H1 (cell line): ENCODE results near the gene APELA. TPM values are rescaled to one million over a fixed set of nuclear protein-coding genes. Genes with fewer than 3 reads are reported as not detected.

Source experiments
- CTCF ChIA-PET: fragments of 300-600 bp; sonication (Branson Sonifier 250); formaldehyde crosslinking; loops from one replicate; lab custom pipeline; 2021; ENCODE audit not compliant: partially characterized antibody; lab: Charles Lee
- POLR2A ChIA-PET: fragments of 300-600 bp; sonication (Branson Sonifier 250); formaldehyde crosslinking; loops from one replicate; lab custom pipeline; 2021; ENCODE audit warnings: inconsistent platforms; ENCODE audit not compliant: partially characterized antibody; lab: Charles Lee
- DNase-seq, 2 experiments: peaks; one replicate each; pipeline versions ENCODE4 v3.0.0 to v3.0.0-alpha.2; 2010 to 2022; ENCODE audit warnings: low spot score in 2 of 2, low read depth in 1 of 2, mixed read lengths in 1 of 2
- FAIRE-seq: peaks from 2 replicates; lab custom pipeline; 2011; peaks lifted over from hg19 to GRCh38; lab: Jason Lieb, UNC
- H2AFZ ChIP-seq: 2 replicates; pipeline ENCODE4 v1.8.1; 2012; ENCODE audit warnings: low read length, inconsistent platforms
- H2AK5ac ChIP-seq: 2 replicates; pipeline ENCODE4 v1.6.1; 2013; ENCODE audit warnings: low read depth, low read length
- H2BK120ac ChIP-seq: replicated peaks from 2 replicates; pipeline ENCODE3; 2013; ENCODE audit warnings: low read depth, low read length, inconsistent platforms
- H2BK12ac ChIP-seq: 2 replicates; pipeline ENCODE4 v1.6.1; 2013; ENCODE audit warnings: low read depth, low read length
- H2BK15ac ChIP-seq: 2 replicates; pipeline ENCODE4 v1.6.1; 2013; ENCODE audit warnings: low read length
- H2BK20ac ChIP-seq: 2 replicates; pipeline ENCODE4 v1.6.1; 2013; ENCODE audit warnings: low read length
- H2BK5ac ChIP-seq: 2 replicates; pipeline ENCODE4 v1.6.1; 2013; ENCODE audit warnings: low read depth, low read length
- H3K14ac ChIP-seq: 2 replicates; pipeline ENCODE4 v1.6.1; 2013; ENCODE audit warnings: inconsistent platforms; ENCODE audit not compliant: insufficient read length
- H3K18ac ChIP-seq: 2 replicates; pipeline ENCODE4 v1.6.1; 2013; ENCODE audit warnings: low read length; ENCODE audit errors: extremely low read depth
- H3K23ac ChIP-seq: 2 replicates; pipeline ENCODE4 v1.6.1; 2013; ENCODE audit warnings: inconsistent platforms; ENCODE audit not compliant: insufficient read length
- H3K23me2 ChIP-seq: 2 replicates; pipeline ENCODE4 v1.6.1; 2013; ENCODE audit warnings: low read depth, low read length
- H3K27ac ChIP-seq: 2 replicates; pipeline ENCODE4 v1.6.1; 2011; ENCODE audit warnings: low read depth, low read length, inconsistent platforms
- H3K27me3 ChIP-seq, 4 experiments: replicated peaks in 1 of 4; 1 replicate in 1 of 4; 2 replicates in 3 of 4; pipeline versions ENCODE4 v1.6.1 to v1.8.1; 2011 to 2013; ENCODE audit warnings: low read length in 3 of 4, mild to moderate bottlenecking in 3 of 4, inconsistent platforms in 2 of 4, mixed read lengths in 2 of 4, moderate library complexity in 1 of 4; ENCODE audit not compliant: control insufficient read depth in 3 of 4, insufficient read depth in 3 of 4; ENCODE audit errors: extremely low read depth in 1 of 4
- H3K36me3 ChIP-seq, 4 experiments: 2 replicates each; pipeline versions ENCODE4 v1.6.1 to v1.8.1; 2011 to 2013; ENCODE audit warnings: mild to moderate bottlenecking in 4 of 4, low read length in 3 of 4, moderate library complexity in 2 of 4, control low read depth in 1 of 4, inconsistent platforms in 1 of 4; ENCODE audit not compliant: insufficient read depth in 4 of 4, control insufficient read depth in 2 of 4
- H3K4ac ChIP-seq: replicated peaks from 2 replicates; pipeline ENCODE3; 2013; ENCODE audit warnings: low read length, low read depth, mixed read lengths, inconsistent platforms; ENCODE audit not compliant: insufficient read length
- H3K4me1 ChIP-seq, 4 experiments: replicated peaks in 1 of 4; 1 replicate in 1 of 4; 2 replicates in 3 of 4; pipeline versions ENCODE4 v1.6.1 to v1.8.1; 2011 to 2013; ENCODE audit warnings: low read length in 3 of 4, inconsistent platforms in 2 of 4, mixed read lengths in 1 of 4; ENCODE audit not compliant: insufficient read depth in 4 of 4, control insufficient read depth in 3 of 4
- H3K4me2 ChIP-seq, 2 experiments: 2 replicates each; pipeline versions ENCODE4 v1.6.1 to v1.8.1; 2011 to 2013; ENCODE audit warnings: low read depth in 2 of 2, low read length in 2 of 2, control low read depth in 1 of 2, inconsistent platforms in 1 of 2, mild to moderate bottlenecking in 1 of 2; ENCODE audit not compliant: insufficient read depth in 1 of 2
- H3K4me3 ChIP-seq, 4 experiments: fragments of 200-600, 300-600 bp in 1 of 4; sonication (generic), shearing (Covaris generic), sonication (Bioruptor Twin) in 1 of 4; 2 replicates each; pipeline versions ENCODE4 v1.5.1 to v1.8.1; 2011 to 2016; ENCODE audit warnings: low read length in 4 of 4, low read depth in 3 of 4, control low read depth in 2 of 4, inconsistent platforms in 2 of 4, mild to moderate bottlenecking in 2 of 4, mixed read lengths in 1 of 4, moderate library complexity in 1 of 4; ENCODE audit not compliant: insufficient read depth in 2 of 4; ENCODE audit errors: extremely low read depth in 1 of 4
- H3K56ac ChIP-seq: replicated peaks from 2 replicates; pipeline ENCODE3; 2013; ENCODE audit warnings: low read depth, mild to moderate bottlenecking, mixed read lengths, low read length, inconsistent platforms; ENCODE audit not compliant: insufficient read length
- H3K79me1 ChIP-seq: 2 replicates; pipeline ENCODE4 v1.6.1; 2013; ENCODE audit warnings: low read depth, low read length, control low read depth
- H3K79me2 ChIP-seq, 2 experiments: 2 replicates each; pipeline versions ENCODE4 v1.6.1 to v1.8.1; 2012 to 2013; ENCODE audit warnings: low read length in 2 of 2, mild to moderate bottlenecking in 2 of 2, inconsistent platforms in 1 of 2; ENCODE audit not compliant: insufficient read depth in 2 of 2, control insufficient read depth in 1 of 2
- H3K9ac ChIP-seq, 4 experiments: replicated peaks in 1 of 4; 1 replicate in 1 of 4; 2 replicates in 3 of 4; pipeline versions ENCODE4 v1.6.1 to v1.8.1; 2011 to 2013; ENCODE audit warnings: low read depth in 3 of 4, low read length in 3 of 4, control low read depth in 2 of 4, mild to moderate bottlenecking in 2 of 4, moderate library complexity in 2 of 4, inconsistent platforms in 1 of 4; ENCODE audit errors: extremely low read depth in 1 of 4
- H3K9me3 ChIP-seq, 2 experiments: 2 replicates each; pipeline versions ENCODE4 v1.6.1 to v1.8.1; 2012 to 2013; ENCODE audit warnings: mild to moderate bottlenecking in 2 of 2, moderate library complexity in 2 of 2, control low read depth in 1 of 2, inconsistent platforms in 1 of 2, low read depth in 1 of 2, low read length in 1 of 2, mixed read lengths in 1 of 2; ENCODE audit not compliant: insufficient read depth in 2 of 2
- H4K20me1 ChIP-seq, 2 experiments: replicated peaks in 1 of 2; 2 replicates each; pipeline versions ENCODE3 to v1.8.1; 2011 to 2013; ENCODE audit warnings: inconsistent platforms in 2 of 2, low read length in 2 of 2, mild to moderate bottlenecking in 1 of 2; ENCODE audit not compliant: insufficient read depth in 2 of 2, control insufficient read depth in 1 of 2
- H4K5ac ChIP-seq: 2 replicates; pipeline ENCODE4 v1.6.1; 2013; ENCODE audit warnings: low read length, low read depth, mixed read lengths, inconsistent platforms; ENCODE audit not compliant: insufficient read length
- H4K8ac ChIP-seq: 2 replicates; pipeline ENCODE4 v1.8.0; 2013; ENCODE audit warnings: mild to moderate bottlenecking, moderate library complexity, low read length, inconsistent platforms; ENCODE audit not compliant: insufficient read depth; ENCODE audit errors: extremely low read depth
- H4K91ac ChIP-seq: replicated peaks from 2 replicates; pipeline ENCODE3; 2013; ENCODE audit warnings: low read length, mixed read lengths, inconsistent platforms; ENCODE audit not compliant: insufficient read length
- ATF2 ChIP-seq: IDR thresholded peaks from 2 replicates; pipeline ENCODE4 v1.6.1; 2012; ENCODE audit warnings: low read length, inconsistent platforms
- BRCA1 ChIP-seq: IDR thresholded peaks from 2 replicates; pipeline ENCODE4 v1.6.1; 2012; ENCODE audit warnings: low read depth, low read length, improper control_type of control experiment
- CBX8 ChIP-seq: fragments of 300-800, 300-1000 bp; sonication (generic); IDR thresholded peaks from 2 replicates; pipeline ENCODE4 v1.7.1; 2016; ENCODE audit warnings: low read depth, low read length, borderline replicate concordance
- CEBPB ChIP-seq: IDR thresholded peaks from 2 replicates; pipeline ENCODE4 v1.6.1; 2012; ENCODE audit warnings: low read depth, low read length
- FOSL1 ChIP-seq: IDR thresholded peaks from 2 replicates; pipeline ENCODE4 v1.6.1; 2011; ENCODE audit warnings: mild to moderate bottlenecking, low read depth, low read length, moderate library complexity; ENCODE audit not compliant: insufficient read depth
- KDM1A ChIP-seq: fragments of 200-600, 300-600 bp; sonication (generic); IDR thresholded peaks from 2 replicates; pipeline ENCODE4 v1.7.1; 2016; ENCODE audit warnings: mild to moderate bottlenecking, low read length, borderline replicate concordance
- MAFK ChIP-seq: IDR thresholded peaks from 2 replicates; pipeline ENCODE4 v1.6.1; 2012; ENCODE audit warnings: low read depth, mild to moderate bottlenecking, improper control_type of control experiment, low read length
- MAX ChIP-seq: IDR thresholded peaks from 2 replicates; pipeline ENCODE4 v1.6.1; 2012; ENCODE audit warnings: inconsistent platforms
- RXRA ChIP-seq: IDR thresholded peaks from 2 replicates; pipeline ENCODE4 v1.6.1; 2011; ENCODE audit warnings: low read depth, mild to moderate bottlenecking, low read length, moderate library complexity; ENCODE audit not compliant: insufficient read depth
- SAP30 ChIP-seq: fragments of 300-600 bp; sonication (generic); IDR thresholded peaks from 2 replicates; pipeline ENCODE4 v1.7.1; 2012; ENCODE audit warnings: low read length, moderate library complexity, mild to moderate bottlenecking, inconsistent platforms; ENCODE audit not compliant: insufficient read depth, insufficient replicate concordance
- SIRT6 ChIP-seq: IDR thresholded peaks from one replicate; pipeline ENCODE4 v1.7.1; 2012; ENCODE audit warnings: low read length, inconsistent platforms
- TAF7 ChIP-seq: optimal IDR thresholded peaks from 2 replicates; pipeline ENCODE3; 2011; ENCODE audit warnings: low read depth, mild to moderate bottlenecking, inconsistent platforms, low read length, moderate library complexity, borderline replicate concordance
- YY1 ChIP-seq: IDR thresholded peaks from 2 replicates; pipeline ENCODE4 v1.6.1; 2011; ENCODE audit warnings: low read depth, mild to moderate bottlenecking, low read length
- WGBS, 2 experiments: shearing (Covaris generic) in 1 of 2; methylation state at CpG; one replicate each; pipeline versions ENCODE4 v1.1.6 to v1.1.7; 2013 to 2015; ENCODE audit warnings: low lambda C conversion rate in 2 of 2, mixed read lengths in 2 of 2, inconsistent platforms in 1 of 2, low coverage in 1 of 2, missing lambda C conversion rate in 1 of 2; ENCODE audit not compliant: insufficient replicate concordance in 2 of 2, insufficient coverage in 1 of 2, insufficient read length in 1 of 2; ENCODE audit errors: extremely low coverage in 1 of 2, missing lambda C conversion rate in 1 of 2; 5-methylcytosine and 5-hydroxymethylcytosine counted together
- polyA plus RNA-seq, 7 experiments: library from polyadenylated mRNA; depleted of rRNA in 3 of 7; stranded (reverse) in 5 of 7; unstranded in 2 of 7; fragments of >200 nt in 5 of 7; fragments of 200-250 nt in 2 of 7; gene quantifications; 1 replicate in 5 of 7; 2 replicates in 1 of 7; 4 replicates in 1 of 7; pipeline versions ENCODE4 v1.2.1 to v1.2.3, GENCODE V29; 2011 to 2013; ENCODE audit warnings: missing spikeins in 2 of 7, mixed read lengths in 2 of 7
- total RNA-seq: library from RNA; stranded (reverse); fragmentation: NEBNext Ultra II Directional; extraction: Animal tissue kit (Norgen Biotek cat#: 25700); gene quantifications from 2 replicates; pipeline ENCODE4 v1.2.1, GENCODE V29; 2021

APELA gene
- total and polyA plus RNA-seq, 2 of the 8 experiments (the other 6 are each of a cell fraction or from before 2014, with no cell fraction given): 60.2 to 81.8 TPM

- H2BK15ac ChIP-seq: no peak overlapping the region
- H3K9ac ChIP-seq: no peak overlapping the region
- no peaks in the 10 kb centered on the region for H3K79me2 ChIP-seq
- no peak overlapping the region for H2AK5ac ChIP-seq
- no peak overlapping the region for H3K14ac ChIP-seq
- WGBS, 2 experiments: 87% methylated on average over 5 of the region's 5 CpGs; no CpG with 5 or more reads in 1 of the 2 experiments
- no peak overlapping the region for H4K8ac ChIP-seq
- no peaks in the 10 kb centered on the region for H3K9me3 ChIP-seq
- H2BK20ac ChIP-seq: no peak overlapping the region
- no peak overlapping the region for H3K18ac ChIP-seq
- no peak overlapping the region for H4K5ac ChIP-seq
- H3K27ac ChIP-seq: no peak overlapping the region
- no peak overlapping the region for H2BK120ac ChIP-seq
- H2BK5ac ChIP-seq: no peak overlapping the region
- H3K4me2 ChIP-seq: no peak overlapping the region
- H4K20me1 ChIP-seq: no peaks in the 10 kb centered on the region
- no peaks in the 10 kb centered on the region for H3K23me2 ChIP-seq
- no peaks in the 10 kb centered on the region for H3K4me1 ChIP-seq
- H2AFZ ChIP-seq: peak overlapping the region; percentile 67; the same call in 1 of the 2 replicates
- no peak for FAIRE-seq
- H4K91ac ChIP-seq: no peak overlapping the region
- no peak overlapping the region for H3K4me3 ChIP-seq
- no peak overlapping the region for H3K23ac ChIP-seq
- H2BK12ac ChIP-seq: no peak overlapping the region
- CTCF ChIA-PET: interaction anchor here (0.6 to 2.8 kb wide), 6 partner anchors 9 to 480 kb away, joined by 3 to 25 read pairs (median 4); no protein-coding TSS in a partner anchor
- POLR2A ChIA-PET: no interaction called here
- H3K56ac ChIP-seq: no peak overlapping the region
- H3K27me3 ChIP-seq: no peaks in the 10 kb centered on the region
- H3K4ac ChIP-seq: no peak overlapping the region
- no peak for DNase-seq
- H3K79me1 ChIP-seq: no peaks in the 10 kb centered on the region
- H3K36me3 ChIP-seq: no peaks in the 10 kb centered on the region
- TF ChIP-seq MAFK (no peak), RXRA (no peak), TAF7 (no peak), MAX (no peak), SAP30 (no peak), BRCA1 (no peak), SIRT6 (no peak), FOSL1 (no peak), YY1 (no peak), CEBPB (no peak), CBX8 (no peak), ATF2 (no peak), KDM1A (no peak)
These were observed 68.2 kb downstream of the APELA start for GRCh38 chr4:164945146-164945545.
